Mesenchymal stem cell (in vitro differentiated cells and primary cell): Measurements from ENCODE around the gene LAGE3.

Source experiments
- DNase-seq: peaks from one replicate; pipeline ENCODE4 v3.0.0-alpha.2; 2013
- H2AFZ ChIP-seq: one replicate; pipeline ENCODE4 v1.6.1; 2013; ENCODE audit warnings: low read depth, mild to moderate bottlenecking, control low read depth, inconsistent platforms, low read length, moderate library complexity
- H2AK5ac ChIP-seq: 2 replicates; pipeline ENCODE4 v1.6.1; 2013; ENCODE audit warnings: low read length, moderate library complexity, mild to moderate bottlenecking, inconsistent platforms; ENCODE audit not compliant: severe bottlenecking
- H2BK120ac ChIP-seq: one replicate; pipeline ENCODE4 v1.6.1; 2013; ENCODE audit warnings: low read depth, mild to moderate bottlenecking, inconsistent platforms, low read length, moderate library complexity
- H2BK12ac ChIP-seq, 2 experiments: one replicate each; pipeline ENCODE4 v1.6.1; 2013; ENCODE audit warnings: inconsistent platforms in 2 of 2, low read length in 2 of 2, mild to moderate bottlenecking in 2 of 2, moderate library complexity in 2 of 2, control low read depth in 1 of 2
- H2BK15ac ChIP-seq: one replicate; pipeline ENCODE4 v1.6.1; 2013; ENCODE audit warnings: mild to moderate bottlenecking, low read depth, inconsistent platforms; ENCODE audit not compliant: poor library complexity, severe bottlenecking
- H2BK5ac ChIP-seq: 2 replicates; pipeline ENCODE4 v1.6.1; 2013; ENCODE audit warnings: low read depth, mild to moderate bottlenecking, low read length, control low read depth, inconsistent platforms; ENCODE audit not compliant: poor library complexity, severe bottlenecking
- H3K14ac ChIP-seq, 2 experiments: one replicate each; pipeline ENCODE4 v1.6.1; 2013; ENCODE audit warnings: inconsistent platforms in 2 of 2, low read length in 2 of 2, control low read depth in 1 of 2, mild to moderate bottlenecking in 1 of 2, moderate library complexity in 1 of 2
- H3K18ac ChIP-seq, 2 experiments: one replicate each; pipeline ENCODE4 v1.6.1; 2013; ENCODE audit warnings: inconsistent platforms in 2 of 2, low read length in 2 of 2, control low read depth in 1 of 2, low read depth in 1 of 2, mild to moderate bottlenecking in 1 of 2
- H3K23ac ChIP-seq, 2 experiments: one replicate each; pipeline ENCODE4 v1.6.1; 2013; ENCODE audit warnings: inconsistent platforms in 2 of 2, low read length in 2 of 2, mild to moderate bottlenecking in 2 of 2, moderate library complexity in 2 of 2, control low read depth in 1 of 2
- H3K27ac ChIP-seq: 2 replicates; pipeline ENCODE4 v1.5.1; 2013; ENCODE audit warnings: mild to moderate bottlenecking, moderate library complexity, low read length, control low read depth, inconsistent platforms; ENCODE audit not compliant: poor library complexity, severe bottlenecking
- H3K27me3 ChIP-seq, 2 experiments: 2 replicates each; pipeline versions ENCODE4 v1.6.1 to v1.7.0; 2013; ENCODE audit warnings: low read length in 2 of 2, mild to moderate bottlenecking in 2 of 2, moderate library complexity in 2 of 2, control low read depth in 1 of 2, inconsistent platforms in 1 of 2; ENCODE audit not compliant: control insufficient read depth in 1 of 2, insufficient read depth in 1 of 2
- H3K36me3 ChIP-seq, 2 experiments: 2 replicates each; pipeline versions ENCODE4 v1.6.1 to v1.7.0; 2013; ENCODE audit warnings: low read length in 2 of 2, control low read depth in 1 of 2, inconsistent platforms in 1 of 2, low read depth in 1 of 2, mild to moderate bottlenecking in 1 of 2; ENCODE audit not compliant: insufficient read depth in 2 of 2, control insufficient read depth in 1 of 2
- H3K4ac ChIP-seq, 2 experiments: one replicate each; pipeline ENCODE4 v1.6.1; 2013; ENCODE audit warnings: inconsistent platforms in 2 of 2, low read length in 2 of 2, mild to moderate bottlenecking in 2 of 2, moderate library complexity in 2 of 2, control low read depth in 1 of 2, low read depth in 1 of 2
- H3K4me1 ChIP-seq: 2 replicates; pipeline ENCODE4 v1.6.1; 2013; ENCODE audit warnings: low read depth, low read length, control low read depth; ENCODE audit not compliant: control insufficient read depth, insufficient read depth
- H3K4me2 ChIP-seq: 2 replicates; pipeline ENCODE4 v1.6.1; 2013; ENCODE audit warnings: low read length, mild to moderate bottlenecking, inconsistent platforms; ENCODE audit not compliant: poor library complexity, severe bottlenecking
- H3K4me3 ChIP-seq, 2 experiments: 2 replicates each; pipeline versions ENCODE4 v1.5.1 to v1.7.0; 2013; ENCODE audit warnings: low read length in 2 of 2, mild to moderate bottlenecking in 2 of 2, control low read depth in 1 of 2, low read depth in 1 of 2; ENCODE audit not compliant: insufficient read depth in 1 of 2
- H3K79me1 ChIP-seq: replicated peaks from 2 replicates; pipeline ENCODE4 v1.6.1; 2013; ENCODE audit warnings: mild to moderate bottlenecking, control low read depth, low read length, inconsistent platforms; ENCODE audit not compliant: poor library complexity, severe bottlenecking
- H3K9ac ChIP-seq: 2 replicates; pipeline ENCODE4 v1.7.0; 2013; ENCODE audit warnings: mild to moderate bottlenecking, low read length, moderate library complexity
- H3K9me3 ChIP-seq: 2 replicates; pipeline ENCODE4 v1.7.0; 2013; ENCODE audit warnings: mild to moderate bottlenecking, low read length; ENCODE audit not compliant: control insufficient read depth
- H4K8ac ChIP-seq: one replicate; pipeline ENCODE4 v1.6.1; 2013; ENCODE audit warnings: inconsistent platforms, mild to moderate bottlenecking, low read length, moderate library complexity
- H4K91ac ChIP-seq: one replicate; pipeline ENCODE4 v1.6.1; 2013; ENCODE audit warnings: mild to moderate bottlenecking, low read length, inconsistent platforms
- WGBS: methylation state at CpG from one replicate; pipeline ENCODE4 v1.1.7; 2013; ENCODE audit warnings: mixed read lengths; 5-methylcytosine and 5-hydroxymethylcytosine counted together

Gene LAGE3

DNA sequence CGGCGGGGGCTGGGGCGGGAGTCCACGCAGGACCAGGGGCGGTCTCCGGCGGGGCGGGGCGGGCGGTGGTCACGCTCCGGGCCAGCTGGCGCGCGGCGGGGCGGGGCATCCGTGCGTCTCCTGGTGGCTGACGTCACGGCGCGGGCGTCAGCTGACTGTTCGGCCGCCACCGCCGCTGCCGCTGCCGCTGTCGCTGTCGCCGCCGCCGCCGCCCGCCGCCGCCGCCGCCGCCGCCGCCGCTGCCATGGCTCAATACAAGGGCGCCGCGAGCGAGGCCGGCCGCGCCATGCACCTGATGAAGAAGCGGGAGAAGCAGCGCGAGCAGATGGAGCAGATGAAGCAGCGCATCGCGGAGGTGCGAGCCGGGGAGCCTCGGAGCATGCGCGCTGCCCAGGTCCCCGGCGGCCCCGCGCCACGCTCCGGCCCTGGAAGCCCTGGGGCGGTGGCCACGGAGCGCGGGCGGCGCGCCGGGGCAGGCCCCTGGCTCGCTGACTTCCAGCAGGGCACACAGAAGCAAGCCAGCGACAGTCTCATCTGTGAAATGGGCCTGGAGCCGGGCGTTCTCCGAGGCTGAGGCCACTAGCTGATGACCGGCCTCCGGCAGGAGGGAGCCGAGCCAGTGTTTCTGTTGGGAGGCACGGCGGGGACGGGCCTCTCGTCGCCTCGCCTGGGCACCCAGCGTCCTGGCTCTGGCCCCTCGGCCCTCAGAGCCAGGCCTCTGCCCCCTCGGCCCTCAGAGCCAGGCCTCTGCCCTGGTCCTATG is 34.9 kb downstream of the LAGE3 start, which contains the start of gene FAM50A:
FAM50A (plus strand) TSS at position 150 of the 763 bp plus-strand sequence; CDS start at position 245, 95 bp downstream.
- Histone ChIP-seq H3K4ac (peak within 1 kb of the TSS; percentile 81 to 92), H2AFZ (no peak within 1 kb of the TSS), H2BK12ac (peak within 1 kb of the TSS in 1 of 2 experiments; percentile 33), H3K9me3 (no peaks in the 10 kb centered on the region), H3K4me2 (peak within 1 kb of the TSS; percentile 72), H3K18ac (peak within 1 kb of the TSS; percentile 70 to 96), H3K9ac (peak within 1 kb of the TSS; percentile 88), H2BK5ac (no peak within 1 kb of the TSS), H2BK120ac (peak within 1 kb of the TSS; percentile 83), H2AK5ac (no peak within 1 kb of the TSS), H4K91ac (peak within 1 kb of the TSS; percentile 70), H3K4me1 (peaks cover 24% of the 10 kb centered on the region), H4K8ac (peak within 1 kb of the TSS; percentile 91), H3K36me3 (peaks cover 61 to 80% of the 10 kb centered on the region in 2 experiments), H3K4me3 (peak within 1 kb of the TSS; percentile 64 to 79), H3K14ac (peak within 1 kb of the TSS in 1 of 2 experiments; percentile 70), H3K27ac (peak within 1 kb of the TSS; percentile 47), H3K27me3 (no peaks in the 10 kb centered on the region), H3K23ac (no peak within 1 kb of the TSS), H2BK15ac (peak within 1 kb of the TSS; percentile 7), H3K79me1 (peaks cover 11% of the 10 kb centered on the region)
- WGBS, result 1% methylated on average over 32 of the region's 94 CpGs
- DNase-seq, result peak; percentile 65

GRCh38 chrX:154443479-154443910 is 35.6 kb downstream of the LAGE3 start:
- Histone ChIP-seq H4K8ac (peak overlapping the region; percentile 54), H3K27ac (peak overlapping the region; percentile 47), H2AFZ (no peak overlapping the region), H3K4me2 (peak overlapping the region; percentile 72), H2BK120ac (no peak overlapping the region), H3K4me3 (peak overlapping the region; percentile 35 to 61), H2BK15ac (no peak overlapping the region), H3K23ac (no peak overlapping the region), H3K9ac (peak overlapping the region; percentile 81), H3K9me3 (no peaks in the 10 kb centered on the region), H2AK5ac (no peak overlapping the region), H3K14ac (no peak overlapping the region), H3K4ac (peak overlapping the region in 1 of 2 experiments; percentile 84), H3K4me1 (peaks cover 29% of the 10 kb centered on the region), H3K79me1 (peaks cover 10% of the 10 kb centered on the region), H3K18ac (peak overlapping the region in 1 of 2 experiments; percentile 69), H3K36me3 (peaks cover 55 to 78% of the 10 kb centered on the region in 2 experiments), H2BK12ac (no peak overlapping the region), H3K27me3 (no peaks in the 10 kb centered on the region), H2BK5ac (no peak overlapping the region), H4K91ac (peak overlapping the region; percentile 70)
- peak; percentile 7 for DNase-seq
- 12% methylated on average over 5 of the region's 10 CpGs for WGBS

DNA sequence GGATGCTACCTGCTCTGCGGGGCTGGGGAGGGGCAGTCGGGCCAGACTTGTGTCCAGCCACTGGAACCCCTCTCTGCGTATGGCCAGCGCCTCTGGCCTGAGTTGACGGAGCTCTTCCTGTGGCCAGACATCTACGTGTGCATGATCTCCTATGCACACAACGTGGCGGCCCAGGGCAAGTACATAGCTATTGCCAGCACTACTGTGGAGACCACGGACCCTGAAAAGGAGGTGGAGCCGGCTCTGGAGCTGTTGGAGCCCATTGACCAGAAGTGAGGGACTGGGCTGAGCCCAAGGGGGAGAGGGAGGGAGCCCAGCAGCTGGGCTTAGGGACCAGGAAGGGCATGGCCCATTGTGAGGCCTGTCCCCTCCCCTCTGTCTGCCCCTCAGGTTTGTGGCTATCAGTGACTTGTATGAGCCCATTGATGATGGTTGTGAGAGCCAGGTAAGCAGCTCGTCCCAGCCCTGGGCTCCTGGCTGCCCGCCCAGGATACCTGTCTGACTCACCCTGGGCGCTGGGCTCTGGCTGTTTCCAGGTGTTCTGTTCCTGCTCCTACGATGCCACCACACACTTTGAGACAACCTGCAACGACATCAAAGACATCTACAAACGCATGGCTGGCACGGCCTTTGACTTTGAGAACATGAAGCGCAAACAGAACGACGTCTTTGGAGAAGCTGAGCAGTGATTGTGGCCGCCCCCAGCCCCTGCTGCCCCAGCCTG is 36.9 kb downstream of the LAGE3 start:
- no peak overlapping the region for H3K4me2 ChIP-seq
- no peak overlapping the region for H3K14ac ChIP-seq
- H2BK12ac ChIP-seq, result no peak overlapping the region
- no peak overlapping the region for H3K18ac ChIP-seq
- no peaks in the 10 kb centered on the region for H3K27me3 ChIP-seq
- no peak overlapping the region for H3K27ac ChIP-seq
- WGBS, result 95% methylated on average over 20 of the region's 21 CpGs
- no peaks in the 10 kb centered on the region for H3K9me3 ChIP-seq
- peak overlapping the region; percentile 15 for H4K8ac ChIP-seq
- no peak overlapping the region for H2BK5ac ChIP-seq
- no peak overlapping the region for H2BK15ac ChIP-seq
- H3K9ac ChIP-seq, result no peak overlapping the region
- H3K4me1 ChIP-seq, result peaks cover 33% of the 10 kb centered on the region
- peaks cover 42 to 65% of the 10 kb centered on the region in 2 experiments for H3K36me3 ChIP-seq
- DNase-seq, result no peak
- no peak overlapping the region for H2AFZ ChIP-seq
- H2AK5ac ChIP-seq, result no peak overlapping the region
- H3K4ac ChIP-seq, result no peak overlapping the region
- H3K23ac ChIP-seq, result no peak overlapping the region
- H4K91ac ChIP-seq, result no peak overlapping the region
- peaks cover 8% of the 10 kb centered on the region for H3K79me1 ChIP-seq
- H3K4me3 ChIP-seq, result no peak overlapping the region
- no peak overlapping the region for H2BK120ac ChIP-seq

- Histone ChIP-seq H3K4ac (no peak overlapping the region), H3K23ac (no peak overlapping the region), H3K27me3 (no peaks in the 10 kb centered on the region), H2BK15ac (no peak overlapping the region), H3K4me2 (no peak overlapping the region), H2BK120ac (no peak overlapping the region), H3K18ac (no peak overlapping the region), H2BK12ac (no peak overlapping the region), H3K4me3 (no peak overlapping the region), H4K91ac (no peak overlapping the region), H2AK5ac (no peak overlapping the region), H3K14ac (no peak overlapping the region), H3K27ac (no peak overlapping the region), H4K8ac (no peak overlapping the region), H3K9ac (no peak overlapping the region), H3K9me3 (no peaks in the 10 kb centered on the region), H2BK5ac (no peak overlapping the region), H3K4me1 (peaks cover 31% of the 10 kb centered on the region), H3K36me3 (peaks cover 36 to 59% of the 10 kb centered on the region in 2 experiments), H2AFZ (no peak overlapping the region), H3K79me1 (peaks cover 5% of the 10 kb centered on the region)
- 98% methylated on average over 7 of the region's 11 CpGs for WGBS
- no peak for DNase-seq
These were observed 37.5 kb downstream of the LAGE3 start for GRCh38 chrX:154441564-154441963.
